Activated naive CD4-positive, alpha-beta T cell treated with anti-CD3 and anti-CD28 coated beads, Interleukin-2, amount 50 U/mL, for 72 hours (primary cell): ENCODE measurements around the gene PSORS1C2. TPM values are rescaled to one million over a fixed set of nuclear protein-coding genes. Genes with fewer than 3 reads are reported as not detected.

Experiments used
- ATAC-seq, 2 donors: fragments of 150-1000 bp; cut with Tn5 transposase; 2 replicates each; pipeline ENCODE4 v1.10.0; 2021; ENCODE audit warnings: mild to moderate bottlenecking in 2 of 2, moderate library complexity in 2 of 2
- DNase-seq, 2 donors: peaks; one replicate each; pipeline ENCODE4 v3.0.0; 2021 to 2022; ENCODE audit warnings: low spot score in 2 of 2
- H3K27ac Mint-ChIP-seq, 2 donors: one replicate each; pipeline ENCODE4 v1.8.0; 2022; ENCODE audit warnings: mild to moderate bottlenecking in 2 of 2, mixed read lengths in 2 of 2
- H3K36me3 Mint-ChIP-seq, 2 donors: one replicate each; pipeline ENCODE4 v1.8.0; 2022; ENCODE audit warnings: mixed read lengths in 2 of 2
- H3K9me3 Mint-ChIP-seq, 2 donors: one replicate each; pipeline ENCODE4 v1.8.0; 2022; ENCODE audit warnings: mixed read lengths in 2 of 2
- total RNA-seq, 2 donors: library from RNA; stranded (reverse); gene quantifications; one replicate each; pipeline ENCODE4 v1.2.3, GENCODE V29; 2022

The PSORS1C2 gene
- total RNA-seq, 2 donors from 2014 or later = not detected

GRCh38 chr6:31126396-31127175 lies 12.3 kb downstream of the PSORS1C2 start:
- no peaks in the 10 kb centered on the region for H3K36me3 Mint-ChIP-seq
- DNase-seq (no peak), ATAC-seq (no peak)
- no peaks in the 10 kb centered on the region for H3K9me3 Mint-ChIP-seq
- H3K27ac Mint-ChIP-seq = peak overlapping the region in 1 of 2 donors; percentile 29

DNA sequence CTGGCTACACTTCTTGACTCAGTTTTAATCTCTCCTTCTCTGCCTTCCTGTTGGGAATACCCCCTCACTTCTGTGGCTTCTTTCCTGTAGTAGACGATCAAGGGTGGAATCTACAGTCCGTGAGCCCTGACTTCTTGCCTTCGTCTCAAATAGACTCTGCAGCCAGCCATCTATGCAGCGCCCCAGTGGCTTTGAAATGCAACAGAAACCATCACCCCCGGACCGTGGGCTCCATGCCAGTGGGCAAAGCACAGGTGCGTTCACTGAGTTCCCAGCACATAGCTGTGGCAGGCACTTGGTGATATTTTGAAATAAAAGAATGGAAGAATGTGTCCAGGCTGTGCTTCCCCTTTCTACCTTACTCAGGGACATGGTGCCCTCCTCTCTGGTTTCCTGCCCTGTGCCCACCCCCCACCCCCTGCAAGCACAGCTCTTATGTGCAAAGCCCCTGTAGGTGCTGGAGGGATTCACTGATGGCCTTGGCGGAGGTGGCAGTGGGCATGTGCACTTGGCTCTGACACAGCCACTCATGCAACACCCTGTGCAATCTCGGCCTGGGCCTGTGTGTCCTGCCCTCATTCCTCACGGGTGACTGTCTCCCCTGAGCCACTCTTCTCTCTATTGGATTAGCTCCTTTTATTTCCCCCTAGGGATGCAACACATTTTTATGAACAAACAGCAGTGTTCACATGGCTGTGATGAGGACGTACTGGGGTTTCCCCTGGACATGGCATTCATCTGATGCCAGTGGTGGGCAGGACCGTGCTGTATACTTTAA lies 13.1 kb downstream of the PSORS1C2 start:
- Mint-ChIP-seq H3K9me3 (no peaks in the 10 kb centered on the region), H3K27ac (peak overlapping the region in 1 of 2 donors; percentile 9), H3K36me3 (no peaks in the 10 kb centered on the region)
- DNase-seq = no peak
- ATAC-seq = no peak

- no peaks in the 10 kb centered on the region for H3K36me3 Mint-ChIP-seq
- ATAC-seq = no peak
- H3K9me3 Mint-ChIP-seq = no peaks in the 10 kb centered on the region
- H3K27ac Mint-ChIP-seq = no peak overlapping the region
- no peak for DNase-seq
These were observed 13.7 kb downstream of the PSORS1C2 start for GRCh38 chr6:31125162-31125561.

DNA sequence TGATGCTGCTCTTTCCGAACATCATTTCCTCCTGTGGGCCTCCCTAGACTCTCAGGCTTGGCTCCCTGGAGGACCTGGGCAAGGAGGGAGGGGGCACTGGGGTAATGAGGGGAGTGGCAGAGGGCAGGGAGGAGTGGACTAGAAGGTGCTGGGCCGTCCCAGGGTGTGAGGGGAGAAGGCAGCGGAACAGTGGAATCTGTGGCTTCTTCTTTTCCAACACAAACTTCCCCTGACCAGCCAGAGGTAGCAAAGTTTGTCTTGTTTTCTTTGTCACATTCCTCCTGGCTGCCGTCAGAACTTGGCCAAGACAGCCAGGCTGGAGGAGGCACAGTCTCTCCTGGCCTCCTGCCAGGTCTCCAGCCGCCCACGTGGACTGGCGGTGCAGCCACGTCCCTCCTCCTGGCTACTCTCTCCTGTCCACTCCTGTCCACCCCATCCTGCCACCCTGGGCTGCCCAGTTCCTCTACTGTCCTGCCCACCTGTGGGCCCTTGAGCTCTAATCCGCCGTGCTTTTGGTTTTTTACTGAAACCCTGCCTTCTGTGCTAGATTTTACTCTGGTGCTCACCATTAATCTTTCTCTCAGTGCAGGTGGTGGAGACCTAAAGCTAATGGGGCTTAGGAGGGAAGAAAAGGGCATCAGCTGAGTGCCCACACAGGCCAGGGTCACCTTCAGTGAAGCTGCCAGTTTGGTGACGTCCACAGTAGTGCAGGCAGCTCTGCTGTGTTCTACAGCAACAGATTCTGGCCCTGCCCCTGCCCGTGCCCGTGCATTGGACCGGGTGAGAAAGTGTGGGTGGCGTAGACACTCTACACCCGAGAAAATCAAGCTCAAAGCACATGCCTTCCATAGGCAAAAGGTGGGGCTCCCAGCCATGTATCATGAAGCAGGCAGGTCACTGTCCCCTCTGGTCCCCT lies 15.8 kb downstream of the PSORS1C2 start:
- Mint-ChIP-seq H3K9me3 (no peaks in the 10 kb centered on the region), H3K27ac (peak overlapping the region in 1 of 2 donors; percentile 7), H3K36me3 (no peaks in the 10 kb centered on the region)
- no peak for DNase-seq
- no peak for ATAC-seq

GRCh38 chr6:31121131-31121790 lies 17.6 kb downstream of the PSORS1C2 start:
- Mint-ChIP-seq H3K27ac (no peak overlapping the region), H3K36me3 (no peaks in the 10 kb centered on the region), H3K9me3 (no peaks in the 10 kb centered on the region)
- DNase-seq = no peak
- no peak for ATAC-seq

DNA sequence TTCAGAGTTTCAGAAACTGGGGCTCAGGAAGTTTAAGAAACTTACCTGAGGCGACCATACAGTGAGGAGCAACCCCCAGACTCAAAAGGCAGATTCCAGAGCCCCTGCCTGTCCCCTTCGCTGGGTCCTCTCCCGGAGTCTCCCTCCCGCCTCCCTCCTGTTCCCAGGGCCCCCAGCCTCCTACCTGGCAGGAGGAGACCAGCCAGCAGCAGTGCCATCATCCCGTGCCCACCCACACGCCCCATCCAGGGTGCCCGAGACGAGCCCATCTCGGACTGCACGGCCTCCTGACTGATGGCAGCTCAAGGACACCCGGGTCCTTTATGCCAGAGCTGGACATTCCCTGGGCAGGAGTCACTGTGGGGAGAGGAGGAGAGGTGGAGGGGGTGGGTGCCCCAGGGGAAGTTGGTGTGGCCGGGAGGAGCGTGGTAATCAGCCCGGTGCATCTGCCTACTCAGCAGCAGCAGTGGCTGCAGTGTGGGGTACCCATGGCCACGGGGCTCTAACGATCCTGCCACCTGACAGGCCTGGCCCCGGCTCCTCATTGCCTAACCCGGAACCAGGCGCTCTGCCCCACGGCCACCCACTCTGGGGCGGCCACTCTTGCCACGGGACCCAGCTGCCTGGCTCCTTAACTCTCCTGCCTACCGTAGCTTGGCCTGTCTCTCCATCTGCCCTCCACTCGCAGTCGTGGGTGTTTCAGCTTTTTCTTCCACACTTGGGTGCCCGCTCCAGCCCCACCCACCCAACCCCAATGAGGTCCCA lies 18.5 kb downstream of the PSORS1C2 start, which contains the start of gene CDSN:
CDSN (minus strand) TSS at position 296 of the 765 bp plus-strand sequence; CDS start at position 269, 27 bp downstream.
- Mint-ChIP-seq H3K9me3 (no peaks in the 10 kb centered on the region), H3K36me3 (no peaks in the 10 kb centered on the region), H3K27ac (no peak within 1 kb of the TSS)
- no peak for DNase-seq
- no peak for ATAC-seq

GRCh38 chr6:31118178-31118577 lies 20.7 kb downstream of the PSORS1C2 start:
- no peak for DNase-seq
- ATAC-seq = no peak
- Mint-ChIP-seq H3K9me3 (no peaks in the 10 kb centered on the region), H3K36me3 (no peaks in the 10 kb centered on the region), H3K27ac (no peak overlapping the region)

- H3K36me3 Mint-ChIP-seq = no peaks in the 10 kb centered on the region
- H3K27ac Mint-ChIP-seq = no peak overlapping the region
- H3K9me3 Mint-ChIP-seq = no peaks in the 10 kb centered on the region
- DNase-seq = no peak
- ATAC-seq = no peak
These were observed 22.0 kb downstream of the PSORS1C2 start for GRCh38 chr6:31116661-31117385.

DNA sequence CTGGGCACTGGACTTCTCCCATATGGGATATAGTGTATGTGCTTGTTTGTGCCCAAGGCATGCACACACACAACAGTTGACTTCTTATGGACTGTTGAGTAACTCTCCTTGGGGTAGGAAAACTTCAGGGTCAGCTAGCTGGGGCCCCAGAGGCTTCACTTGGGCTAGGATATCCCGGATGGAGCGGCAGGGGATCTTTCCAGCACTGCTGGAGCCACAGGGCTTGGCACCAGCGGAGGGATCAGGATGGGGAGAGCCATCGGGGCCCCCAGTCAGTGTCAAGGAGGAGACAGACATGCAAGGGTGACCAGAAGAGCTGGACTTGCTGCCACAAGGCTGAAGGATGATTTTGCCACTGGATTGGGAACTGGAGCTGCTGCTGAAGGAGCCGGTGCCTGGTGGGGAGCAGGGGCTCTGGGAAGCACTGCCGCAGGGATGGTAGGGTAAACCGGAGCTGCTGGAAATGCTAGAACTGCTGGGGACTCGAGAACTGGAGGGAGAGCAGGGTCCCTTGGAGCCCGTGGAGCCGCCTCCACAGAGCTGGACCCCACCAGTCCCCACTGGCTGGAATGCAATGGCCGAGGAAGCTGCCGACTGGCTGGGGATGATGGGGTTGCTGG lies 22.8 kb downstream of the PSORS1C2 start:
- ATAC-seq (no peak), DNase-seq (no peak)
- Mint-ChIP-seq H3K9me3 (no peaks in the 10 kb centered on the region), H3K27ac (no peak overlapping the region), H3K36me3 (no peaks in the 10 kb centered on the region)

DNA sequence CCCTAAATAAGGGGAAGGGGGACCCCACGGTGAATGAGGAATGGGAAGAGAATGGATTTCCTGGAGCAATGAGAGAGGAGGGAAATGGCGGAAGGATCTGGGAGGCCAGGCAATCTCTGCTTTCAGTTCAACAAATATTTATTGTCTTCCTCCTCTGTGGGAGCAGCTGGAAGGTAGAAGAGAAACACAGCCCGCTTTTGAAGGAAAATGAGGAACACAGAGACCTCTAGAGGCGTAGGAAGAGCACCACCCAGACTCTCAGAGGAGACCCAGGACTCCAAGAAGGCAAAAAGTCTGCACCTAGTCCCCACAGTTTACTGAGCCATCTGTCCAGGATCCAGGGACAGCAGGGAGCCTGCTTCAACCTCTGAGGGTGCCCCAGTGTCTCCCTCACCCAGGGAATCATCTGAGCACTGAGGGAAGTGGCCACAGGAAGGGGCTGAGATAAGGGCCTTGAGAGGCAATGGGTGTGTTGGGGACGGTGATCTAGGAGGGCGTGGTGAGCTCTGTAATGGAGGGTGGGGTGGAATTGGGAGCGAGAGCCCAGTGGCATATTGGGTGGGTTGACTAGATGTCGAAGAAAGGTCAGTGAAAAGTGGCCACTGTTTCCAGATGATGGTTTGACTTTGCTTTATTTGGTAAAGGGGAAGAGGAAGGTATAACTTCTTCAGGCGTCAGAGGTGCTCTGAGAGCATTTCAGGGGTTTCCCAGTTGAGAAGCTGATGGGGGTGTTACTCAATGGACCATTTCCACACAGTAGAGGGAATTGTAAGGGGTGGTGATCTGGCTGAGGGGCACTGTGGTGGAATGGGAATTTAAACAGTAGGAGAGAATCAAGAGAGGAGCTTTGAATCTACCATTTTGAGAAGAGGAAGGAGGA lies 23.7 kb downstream of the PSORS1C2 start:
- no peaks in the 10 kb centered on the region for H3K9me3 Mint-ChIP-seq
- ATAC-seq (no peak), DNase-seq (no peak)
- H3K36me3 Mint-ChIP-seq = no peaks in the 10 kb centered on the region
- peak overlapping the region in 1 of 2 donors; percentile 76 for H3K27ac Mint-ChIP-seq

GRCh38 chr6:31114541-31114878 lies 24.4 kb downstream of the PSORS1C2 start, which contains the start of gene PSORS1C1:
Gene PSORS1C1 (plus strand): TSS chr6:31114800. CDS start chr6:31129633, 14,833 bp downstream.
- DNase-seq = no peak

DNA sequence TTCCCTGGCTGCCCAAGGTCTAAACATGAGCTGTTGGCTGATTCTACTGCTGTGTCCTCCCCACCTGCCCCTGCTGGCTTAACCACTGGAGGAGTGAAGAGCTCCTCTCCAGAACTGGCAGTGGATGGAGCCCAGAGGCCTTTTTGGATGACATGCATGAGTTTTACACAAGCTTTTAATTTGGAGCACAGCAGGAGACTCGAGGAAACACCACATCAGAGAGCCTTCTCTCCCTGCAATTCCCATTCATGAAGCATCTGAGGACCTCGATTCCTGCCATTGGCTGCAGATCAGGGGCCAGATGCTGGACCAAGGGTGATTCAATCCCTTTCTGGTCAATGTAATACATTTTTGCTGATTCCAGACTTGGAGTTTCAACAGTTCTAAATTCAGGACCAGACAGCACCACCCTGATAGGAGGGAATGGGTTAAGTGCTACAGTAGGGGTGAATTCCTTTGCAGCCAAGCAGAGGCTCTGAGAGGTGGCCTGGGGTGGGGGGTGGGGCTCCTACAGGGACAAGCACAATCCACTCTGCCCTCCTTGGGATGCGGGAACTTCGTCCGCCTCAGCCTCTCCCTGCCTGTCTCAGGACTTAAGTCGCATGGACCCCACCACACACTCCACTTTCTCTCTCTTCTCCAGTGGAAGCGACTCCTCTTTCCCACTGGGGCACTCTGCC lies 24.9 kb downstream of the PSORS1C2 start:
- Mint-ChIP-seq H3K27ac (no peak overlapping the region), H3K9me3 (no peaks in the 10 kb centered on the region), H3K36me3 (no peaks in the 10 kb centered on the region)
- DNase-seq (no peak), ATAC-seq (no peak)

More at GRCh38 chr6:31114541-31114878, 24.4 kb downstream of the PSORS1C2 start, which contains the start of gene PSORS1C1:
- Mint-ChIP-seq H3K36me3 (no peaks in the 10 kb centered on the region), H3K9me3 (no peaks in the 10 kb centered on the region), H3K27ac (peak within 1 kb of the TSS in 1 of 2 donors; percentile 76)
- no peak for ATAC-seq

GRCh38 chr6:31112478-31112877 lies 26.4 kb downstream of the PSORS1C2 start, which contains the start of gene C6orf15:
Gene C6orf15 (minus strand): TSS chr6:31112575. CDS start chr6:31112555, 20 bp downstream.
- H3K9me3 Mint-ChIP-seq = no peaks in the 10 kb centered on the region
- H3K27ac Mint-ChIP-seq = no peak within 1 kb of the TSS
- no peak for ATAC-seq

More at GRCh38 chr6:31112478-31112877, 26.4 kb downstream of the PSORS1C2 start, which contains the start of gene C6orf15:
- no peaks in the 10 kb centered on the region for H3K36me3 Mint-ChIP-seq
- DNase-seq = no peak
